ENCODE measurements around the gene IFTAP. TPM values are rescaled to one million over a fixed set of nuclear protein-coding genes. Genes with fewer than 3 reads are reported as not detected.

Gene IFTAP
- total and polyA plus RNA-seq, 8 donors, result 14.9 to 95.0 (median 29.9) TPM

GRCh38 chr11:36703055-36703404 is 108.7 kb downstream of the IFTAP start:
- no peak for TF ChIP-seq POLR2AphosphoS5 (IDR thresholded peaks at IDR 0.05)
- no peak for TF ChIP-seq POLR2A (IDR thresholded peaks at IDR 0.05)
- no peak for TF ChIP-seq EP300 (IDR thresholded peaks at IDR 0.05)
- no peak for TF ChIP-seq CTCF (IDR thresholded peaks at IDR 0.05)
- DNase-seq, result no peak
- WGBS, 5 donors, result 53 to 59% (median 54%) methylated on average over 4 of the region's 4 CpGs
- no peak overlapping the region for H3K27ac ChIP-seq
- peaks cover 0 to 5% (median 0%) of the 10 kb centered on the region in 3 donors for H3K27me3 ChIP-seq
- H3K4me3 ChIP-seq, result no peak overlapping the region
- intact Hi-C loops (cut with DNase I; ENCODE audit: low total_unique reads), result no loop called here
- H3K4me1 ChIP-seq, result no peaks in the 10 kb centered on the region
- H3K9me3 ChIP-seq, result no peaks in the 10 kb centered on the region
- no peaks in the 10 kb centered on the region for H3K36me3 ChIP-seq

Other genes starting within 250 kb of the IFTAP start
- gene TRAF6, start 84.2 kb upstream of the IFTAP start, total RNA-seq, result 10 to 100 TPM in 3 of 5 donors, 1 to 10 TPM in 2; 1.2 to 19.2 (median 11.4) TPM
- 1 to 10 TPM; 2.2 to 3.8 (median 2.3) TPM for gene TRAF6, start 84.2 kb upstream of the IFTAP start, polyA plus RNA-seq
- gene RAG1, start 26.5 kb upstream of the IFTAP start, total RNA-seq, result 1 to 10 TPM in 1 of 5 donors, under 1 TPM in 2, not detected in 2; 0.29 to 5.0 (median 0.89) TPM
- gene RAG1, start 26.5 kb upstream of the IFTAP start, polyA plus RNA-seq, result under 1 TPM; 0.23 to 0.56 (median 0.31) TPM
- 10 to 100 TPM in 1 of 5 donors, under 1 TPM in 1, not detected in 3; 0.37 to 17.9 TPM for gene RAG2, start 3.7 kb downstream of the IFTAP start, total RNA-seq
- gene RAG2, start 3.7 kb downstream of the IFTAP start, polyA plus RNA-seq, result not detected